K562 (cell line): ENCODE measurements around the gene PLCB4. TPM values are rescaled to one million over a fixed set of nuclear protein-coding genes. Genes with fewer than 3 reads are reported as not detected.

ENCODE experiments used
- ATAC-seq: fragments of 200-7000 bp; cut with Tn5 transposase; 3 replicates; pipeline ENCODE4 v1.9.1; 2020; ENCODE audit warnings: moderate library complexity
- BruUV-seq: library from RNA; stranded (reverse); fragments of 400-500 nt; replicated peaks from 2 replicates; lab custom pipeline; 2021; lab: Mats Ljungman, UMichigan
- CTCF ChIA-PET: fragments of 300-600 bp; formaldehyde crosslinking; extraction: SDS; loops from one replicate; lab custom pipeline; 2021; ENCODE audit warnings: low intra/inter-chr PET ratio; lab: Yijun Ruan, JAX
- POLR2A ChIA-PET: fragments of 300-600, 350-650 bp; sonication (Branson Sonifier 250); formaldehyde crosslinking; extraction: SDS; loops from one replicate; lab custom pipeline; 2021; ENCODE audit warnings: antibody characterized with exemption, inconsistent platforms; lab: Yijun Ruan, JAX
- DNase-seq, 4 experiments: peaks; one replicate each; pipeline versions ENCODE4 v3.0.0 to v3.0.0-alpha.2; 2011 to 2018; ENCODE audit warnings: low spot score in 3 of 4, mixed read lengths in 3 of 4; ENCODE audit errors: extremely low read depth in 1 of 4
- FAIRE-seq: peaks from 2 replicates; lab custom pipeline; 2011; peaks lifted over from hg19 to GRCh38; lab: Jason Lieb, UNC
- H2AFZ ChIP-seq: 2 replicates; pipeline ENCODE4 v1.6.0; 2011; ENCODE audit warnings: low read depth, low read length, control low read depth, inconsistent platforms
- H3K27ac ChIP-seq: fragments of 200-600 bp; 3 replicates; pipeline ENCODE4 v1.8.0; 2011; ENCODE audit warnings: low read depth, mild to moderate bottlenecking, control low read depth, inconsistent platforms, low read length, moderate library complexity, mixed read lengths; ENCODE audit errors: extremely low read depth
- H3K27me3 ChIP-seq, 2 experiments: fragments of 300-600 bp in 1 of 2; 2 replicates in 1 of 2; 3 replicates in 1 of 2; pipeline versions ENCODE4 v1.6.0 to v1.8.0; 2011; ENCODE audit warnings: inconsistent platforms in 2 of 2, low read length in 2 of 2, mild to moderate bottlenecking in 1 of 2, mixed read lengths in 1 of 2, moderate library complexity in 1 of 2; ENCODE audit not compliant: control insufficient read depth in 2 of 2, insufficient read depth in 2 of 2
- H3K36me3 ChIP-seq: fragments of 300-600 bp; 3 replicates; pipeline ENCODE4 v1.8.0; 2011; ENCODE audit warnings: mild to moderate bottlenecking, low read length, inconsistent platforms; ENCODE audit not compliant: control insufficient read depth, insufficient read depth
- H3K4me1 ChIP-seq, 2 experiments: fragments of 200-600 bp in 1 of 2; replicated peaks in 1 of 2; 2 replicates in 1 of 2; 3 replicates in 1 of 2; pipeline versions ENCODE4 v1.5.1 to v1.8.0; 2011; ENCODE audit warnings: inconsistent platforms in 2 of 2, low read length in 2 of 2, mild to moderate bottlenecking in 1 of 2, mixed read lengths in 1 of 2, moderate library complexity in 1 of 2; ENCODE audit not compliant: control insufficient read depth in 2 of 2, insufficient read depth in 2 of 2
- H3K4me2 ChIP-seq: 2 replicates; pipeline ENCODE4 v1.6.1; 2011; ENCODE audit warnings: low read length, control low read depth, inconsistent platforms, mixed read lengths; ENCODE audit not compliant: insufficient read depth
- H3K4me3 ChIP-seq: fragments of 200-600 bp; sonication (generic), shearing (Covaris generic); 2 replicates; pipeline ENCODE4 v1.5.1; 2016; ENCODE audit warnings: control low read depth, inconsistent platforms
- H3K79me2 ChIP-seq: fragments of 200-600 bp; 3 replicates; pipeline ENCODE4 v1.8.0; 2011; ENCODE audit warnings: low read length, inconsistent platforms; ENCODE audit not compliant: control insufficient read depth, insufficient read depth
- H3K9ac ChIP-seq, 2 experiments: 2 replicates each; pipeline versions ENCODE4 v1.6.0 to v1.6.1; 2011; ENCODE audit warnings: low read depth in 2 of 2, low read length in 2 of 2, control low read depth in 1 of 2, inconsistent platforms in 1 of 2, mild to moderate bottlenecking in 1 of 2, mixed read lengths in 1 of 2; ENCODE audit not compliant: insufficient read depth in 1 of 2
- H3K9me1 ChIP-seq: one replicate; pipeline ENCODE4 v1.6.0; 2011; ENCODE audit warnings: inconsistent platforms, mild to moderate bottlenecking, low read length, moderate library complexity; ENCODE audit not compliant: control insufficient read depth, insufficient read depth
- H3K9me3 ChIP-seq: replicated peaks from 2 replicates; pipeline ENCODE4 v1.5.1; 2011; ENCODE audit warnings: low read depth, low read length, inconsistent platforms; ENCODE audit not compliant: control insufficient read depth, insufficient read depth
- H4K20me1 ChIP-seq: replicated peaks from 2 replicates; pipeline ENCODE4 v1.6.1; 2011; ENCODE audit warnings: low read length, inconsistent platforms, mixed read lengths; ENCODE audit not compliant: control insufficient read depth, insufficient read depth
- EGR1 ChIP-seq: fragments of 450-650 bp; conservative IDR thresholded peaks from 2 replicates; pipeline ENCODE4 v1.6.1; 2017; ENCODE audit warnings: mild to moderate bottlenecking
- HDAC3 ChIP-seq: fragments of 450-650 bp; IDR thresholded peaks from 2 replicates; pipeline ENCODE4 v1.6.1; 2018; ENCODE audit warnings: borderline replicate concordance, mild to moderate bottlenecking, moderate library complexity; ENCODE audit not compliant: partially characterized antibody
- HNRNPLL ChIP-seq: fragments of 200-400 bp; formaldehyde crosslinking; IDR thresholded peaks from 2 replicates; pipeline ENCODE4 v1.6.1; 2017; ENCODE audit warnings: low read length, low read depth, mild to moderate bottlenecking; ENCODE audit not compliant: poor library complexity, severe bottlenecking
- KLF16 ChIP-seq: IDR thresholded peaks from 2 replicates; pipeline ENCODE4 v1.6.1; 2016; ENCODE audit warnings: antibody characterized with exemption
- RBM14 ChIP-seq: fragments of 200-400 bp; formaldehyde crosslinking; IDR thresholded peaks from 2 replicates; pipeline ENCODE4 v1.6.1; 2018; ENCODE audit warnings: low read depth, mild to moderate bottlenecking, low read length, moderate library complexity, borderline replicate concordance; ENCODE audit not compliant: insufficient read depth
- TBL1XR1 ChIP-seq, 2 experiments: IDR thresholded peaks; 2 replicates each; pipeline ENCODE4 v1.6.1; 2012; ENCODE audit warnings: improper control_type of control experiment in 2 of 2, low read length in 2 of 2, mild to moderate bottlenecking in 1 of 2
- WHSC1 ChIP-seq: IDR thresholded peaks from one replicate; pipeline ENCODE4 v1.6.1; 2012; ENCODE audit warnings: low read length, control low read depth, inconsistent platforms
- WGBS: fragments of 100-300 bp; shearing (Covaris generic); methylation state at CpG from one replicate; pipeline ENCODE4 v1.1.6; 2016; ENCODE audit warnings: low coverage, mixed read lengths; ENCODE audit not compliant: insufficient coverage; ENCODE audit errors: missing lambda C conversion rate; 5-methylcytosine and 5-hydroxymethylcytosine counted together
- in situ Hi-C: fragments of 300-500 bp; cut with MboI; formaldehyde crosslinking; loops from 4 replicates; pipeline ENCODE4 v1.15.0; 2018; ENCODE audit warnings: inconsistent platforms, mixed read lengths
- intact Hi-C: fragments of 100-400 bp; cut with micrococcal nuclease; formaldehyde crosslinking; loops from 2 replicates; pipeline ENCODE4 v1.14.2; 2022
- polyA plus RNA-seq, 8 experiments: library from polyadenylated mRNA; depleted of rRNA in 4 of 8; stranded (reverse) in 5 of 8; unstranded in 3 of 8; fragments of >200 nt; fragmentation: Nextera tagmentation in 2 of 8; fragmentation: Illumina TruSeq in 1 of 8; extraction: Ambion mirVana in 2 of 8; extraction: Trizol in 1 of 8; gene quantifications; 2 replicates each; pipeline versions ENCODE4 v1.2.1 to v1.2.3, GENCODE V29; 2011 to 2014; ENCODE audit warnings: inconsistent platforms in 1 of 8, missing spikeins in 1 of 8
- total RNA-seq, 7 experiments: library from RNA; depleted of rRNA in 6 of 7; stranded (reverse); fragments of >200 nt in 6 of 7; fragmentation: Illumina TruSeq in 2 of 7; extraction: Trizol in 2 of 7; gene quantifications; 2 replicates each; pipeline versions ENCODE4 v1.2.1 to v1.2.3, GENCODE V29; 2011 to 2021; ENCODE audit warnings: low replicate concordance in 1 of 7
- TF ChIP-seq, protein P1 (sequence below): fragments of 250-450 bp; sonication (Bioruptor Pico); IDR thresholded peaks from 2 replicates; pipeline ENCODE4 v1.8.0; 2021; ENCODE audit warnings: borderline replicate concordance, mild to moderate bottlenecking, moderate library complexity; ENCODE audit not compliant: poor library complexity, severe bottlenecking
- TF ChIP-seq, protein P2 (sequence below): sonication (generic); formaldehyde crosslinking; IDR thresholded peaks from 2 replicates; pipeline ENCODE4 v1.8.1; 2023; ENCODE audit warnings: mild to moderate bottlenecking, missing genetic modification reagents

The PLCB4 gene
- total and polyA plus RNA-seq, 9 of the 15 experiments (the other 6 are each of a cell fraction or from before 2014, with no cell fraction given): 0.20 to 2.9 (median 0.52) TPM

DNA sequence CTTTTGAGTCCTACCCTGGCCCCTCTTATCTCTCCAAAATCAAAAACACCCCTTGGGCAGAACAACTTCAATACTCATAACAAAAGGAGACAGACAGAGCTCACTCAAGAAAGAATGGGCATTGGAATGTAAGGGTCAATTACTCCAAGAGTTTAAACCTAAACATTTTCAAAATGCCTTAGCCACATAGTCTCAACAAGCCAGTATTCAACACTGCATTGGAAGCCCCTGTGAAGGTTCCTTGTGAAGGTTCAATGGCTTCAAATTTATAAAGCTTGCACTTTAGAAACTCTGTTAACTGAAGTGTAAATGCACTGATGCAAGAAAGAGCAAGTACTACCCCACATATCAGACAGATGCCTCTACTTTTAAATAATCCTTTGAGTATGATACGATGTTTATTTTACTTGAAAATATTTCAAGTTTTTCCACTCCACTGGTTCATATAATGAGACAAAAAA, 306.4 kb downstream of the PLCB4 start:
- BruUV-seq: no TSS peak
- no peak overlapping the region for H3K4me2 ChIP-seq
- DNase-seq: no peak
- H2AFZ ChIP-seq: no peak overlapping the region
- intact Hi-C loops: no loop called here
- no peaks in the 10 kb centered on the region for H3K27me3 ChIP-seq
- ATAC-seq: no peak
- no peaks in the 10 kb centered on the region for H3K4me1 ChIP-seq
- TF ChIP-seq, protein P1, sequence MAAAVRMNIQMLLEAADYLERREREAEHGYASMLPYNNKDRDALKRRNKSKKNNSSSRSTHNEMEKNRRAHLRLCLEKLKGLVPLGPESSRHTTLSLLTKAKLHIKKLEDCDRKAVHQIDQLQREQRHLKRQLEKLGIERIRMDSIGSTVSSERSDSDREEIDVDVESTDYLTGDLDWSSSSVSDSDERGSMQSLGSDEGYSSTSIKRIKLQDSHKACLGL: no peak
- TF ChIP-seq, all 486 proteins: peak for 0
- WGBS: 9% methylated on average over 1 of the region's 1 CpG
- ChIA-PET CTCF (no interaction called here), POLR2A (no interaction called here)
- no peaks in the 10 kb centered on the region for H3K36me3 ChIP-seq
- no peak for FAIRE-seq
- in situ Hi-C loops: no loop called here
- no peaks in the 10 kb centered on the region for H3K9me1 ChIP-seq
- H4K20me1 ChIP-seq: no peaks in the 10 kb centered on the region
- H3K27ac ChIP-seq: no peak overlapping the region
- H3K4me3 ChIP-seq: no peak overlapping the region
- H3K9me3 ChIP-seq: no peaks in the 10 kb centered on the region
- no peaks in the 10 kb centered on the region for H3K79me2 ChIP-seq
- no peak overlapping the region for H3K9ac ChIP-seq

DNA sequence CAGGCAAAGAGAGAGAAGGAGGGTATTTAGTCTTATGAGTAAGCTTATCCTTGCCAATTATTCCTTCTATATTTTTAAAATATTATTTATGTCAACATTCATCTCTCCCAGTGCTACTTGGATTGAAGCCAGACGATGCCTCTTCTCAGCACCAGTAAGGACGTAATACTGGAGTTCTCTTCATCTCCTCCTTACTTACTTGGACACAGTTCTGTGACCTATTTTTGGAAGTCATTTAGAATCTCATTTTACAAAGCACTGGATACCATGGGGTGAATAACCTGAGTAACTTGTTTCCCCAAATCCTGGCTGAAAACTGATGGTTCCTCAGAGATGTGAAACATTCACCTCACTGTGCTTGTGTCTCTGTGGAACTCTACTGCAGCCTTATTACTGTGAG, 308.1 kb downstream of the PLCB4 start:
- Histone ChIP-seq H3K27ac (no peak overlapping the region), H3K9me1 (no peaks in the 10 kb centered on the region), H3K9me3 (no peaks in the 10 kb centered on the region), H3K4me3 (no peak overlapping the region), H3K79me2 (no peaks in the 10 kb centered on the region), H2AFZ (no peak overlapping the region), H3K27me3 (no peaks in the 10 kb centered on the region), H3K4me2 (no peak overlapping the region), H3K4me1 (no peaks in the 10 kb centered on the region), H3K36me3 (no peaks in the 10 kb centered on the region), H4K20me1 (no peaks in the 10 kb centered on the region), H3K9ac (no peak overlapping the region)
- no TSS peak for BruUV-seq
- DNase-seq (no peak), ATAC-seq (no peak), FAIRE-seq (no peak)
- intact Hi-C loops (no loop called here), in situ Hi-C loops (no loop called here)
- CTCF ChIA-PET: no interaction called here
- POLR2A ChIA-PET: no interaction called here
- 0% methylated on average over 2 of the region's 2 CpGs for WGBS
- TF ChIP-seq, protein P2, sequence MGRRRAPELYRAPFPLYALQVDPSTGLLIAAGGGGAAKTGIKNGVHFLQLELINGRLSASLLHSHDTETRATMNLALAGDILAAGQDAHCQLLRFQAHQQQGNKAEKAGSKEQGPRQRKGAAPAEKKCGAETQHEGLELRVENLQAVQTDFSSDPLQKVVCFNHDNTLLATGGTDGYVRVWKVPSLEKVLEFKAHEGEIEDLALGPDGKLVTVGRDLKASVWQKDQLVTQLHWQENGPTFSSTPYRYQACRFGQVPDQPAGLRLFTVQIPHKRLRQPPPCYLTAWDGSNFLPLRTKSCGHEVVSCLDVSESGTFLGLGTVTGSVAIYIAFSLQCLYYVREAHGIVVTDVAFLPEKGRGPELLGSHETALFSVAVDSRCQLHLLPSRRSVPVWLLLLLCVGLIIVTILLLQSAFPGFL: no peak
- TF ChIP-seq KLF16 (no peak), HDAC3 (no peak), RBM14 (no peak), EGR1 (no peak), WHSC1 (no peak), TBL1XR1 (IDR thresholded peaks at IDR 0.05; ENCODE audit: low read length in 2 of 2) (no peak), HNRNPLL (no peak)
